HPDE6-E6E7 (cell line): ENCODE results near the gene WDR18.

ENCODE experiments used
- DNase-seq: peaks from one replicate; pipeline ENCODE4 v3.0.0; 2011; ENCODE audit warnings: missing footprints; ENCODE audit errors: extremely low spot score

The WDR18 gene, protein sequence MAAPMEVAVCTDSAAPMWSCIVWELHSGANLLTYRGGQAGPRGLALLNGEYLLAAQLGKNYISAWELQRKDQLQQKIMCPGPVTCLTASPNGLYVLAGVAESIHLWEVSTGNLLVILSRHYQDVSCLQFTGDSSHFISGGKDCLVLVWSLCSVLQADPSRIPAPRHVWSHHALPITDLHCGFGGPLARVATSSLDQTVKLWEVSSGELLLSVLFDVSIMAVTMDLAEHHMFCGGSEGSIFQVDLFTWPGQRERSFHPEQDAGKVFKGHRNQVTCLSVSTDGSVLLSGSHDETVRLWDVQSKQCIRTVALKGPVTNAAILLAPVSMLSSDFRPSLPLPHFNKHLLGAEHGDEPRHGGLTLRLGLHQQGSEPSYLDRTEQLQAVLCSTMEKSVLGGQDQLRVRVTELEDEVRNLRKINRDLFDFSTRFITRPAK

DNA sequence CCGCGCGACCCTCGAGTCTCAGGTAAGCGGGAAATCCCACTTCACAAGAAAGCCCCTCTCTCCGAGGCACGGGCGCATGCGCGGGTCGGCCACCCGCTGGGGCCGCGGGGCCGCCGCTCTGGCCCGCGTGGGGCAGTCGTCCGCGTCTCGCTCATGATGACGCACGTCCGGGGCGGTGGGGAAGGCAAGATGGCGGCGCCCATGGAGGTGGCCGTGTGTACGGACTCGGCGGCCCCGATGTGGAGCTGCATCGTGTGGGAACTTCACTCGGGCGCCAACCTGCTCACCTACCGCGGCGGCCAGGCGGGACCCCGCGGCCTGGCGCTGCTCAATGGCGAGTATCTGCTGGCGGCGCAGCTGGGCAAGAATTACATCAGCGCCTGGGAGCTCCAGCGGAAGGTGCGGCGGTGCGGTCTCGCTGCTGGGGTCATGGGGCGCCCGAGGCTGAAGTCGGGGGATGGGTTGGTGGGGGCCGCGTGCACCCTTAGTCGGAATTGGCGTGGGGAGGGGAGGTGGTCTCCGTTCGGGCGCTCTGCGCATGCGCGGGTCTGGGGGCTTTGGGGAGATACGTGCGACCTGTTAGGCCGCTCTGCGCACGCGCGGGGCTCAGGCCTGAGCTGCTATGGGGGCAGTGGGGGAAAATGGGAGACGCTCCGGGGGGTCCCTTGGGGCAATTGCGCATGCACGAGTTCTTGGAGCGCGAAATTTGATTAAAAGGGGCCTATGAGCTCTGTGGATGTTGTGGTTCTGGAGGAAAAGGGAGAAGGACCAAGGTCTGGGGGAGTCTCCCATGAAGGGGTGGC lies at the start of gene WDR18:
TSS of gene WDR18 (plus strand) at position 181 of the 803 bp plus-strand sequence. CDS start at position 190, 9 bp downstream.
- DNase-seq, result peak; percentile 97

DNA sequence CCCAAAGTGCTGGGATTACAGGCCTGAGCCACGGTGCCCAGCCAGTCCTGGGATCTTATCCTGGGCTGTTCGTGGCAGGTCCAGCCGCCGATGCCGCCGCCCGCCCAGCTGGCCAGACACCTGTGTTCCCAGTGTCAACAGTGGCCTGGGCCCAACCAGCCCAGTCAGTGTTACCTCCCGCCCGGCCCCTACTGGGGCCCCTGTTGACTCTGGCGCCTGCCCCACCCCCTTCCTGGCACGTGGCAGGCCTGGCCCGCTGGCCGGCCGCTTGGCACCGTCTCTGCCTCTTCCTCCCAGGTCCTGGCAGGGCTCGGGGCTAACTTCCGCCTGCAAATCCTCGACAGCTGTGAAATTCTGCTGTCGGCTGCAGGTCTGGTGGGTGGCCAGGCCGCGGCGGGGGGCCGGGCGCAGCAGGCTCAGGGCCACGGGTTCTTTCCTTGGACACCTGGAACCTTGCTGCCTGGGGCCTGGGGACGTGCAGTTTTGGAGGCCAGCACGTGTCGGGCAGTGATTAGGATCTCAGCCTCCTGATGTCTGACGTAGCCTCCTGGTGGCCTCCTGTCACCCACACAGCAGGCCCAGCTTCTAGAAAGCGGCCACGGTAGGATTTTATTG lies 49.2 kb upstream of the WDR18 start:
- no peak for DNase-seq

DNA sequence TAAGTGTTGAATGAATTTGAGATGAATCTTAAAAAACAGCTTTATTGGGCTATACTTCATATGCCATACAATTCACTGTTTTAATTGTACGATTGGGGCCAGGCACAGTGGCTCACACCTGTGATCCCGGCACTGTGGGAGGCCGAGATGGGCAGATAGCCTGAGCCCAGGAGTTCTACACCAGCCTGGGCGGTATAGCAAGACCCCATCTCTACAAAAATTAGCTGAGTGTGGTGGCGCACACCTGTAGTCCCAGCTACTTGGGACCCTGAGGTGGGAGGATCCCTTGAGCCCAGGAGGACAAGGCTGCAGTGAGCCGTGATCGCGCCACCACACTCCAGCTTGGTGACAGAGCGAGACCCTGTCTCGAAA lies 48.0 kb upstream of the WDR18 start:
- no peak for DNase-seq

DNA sequence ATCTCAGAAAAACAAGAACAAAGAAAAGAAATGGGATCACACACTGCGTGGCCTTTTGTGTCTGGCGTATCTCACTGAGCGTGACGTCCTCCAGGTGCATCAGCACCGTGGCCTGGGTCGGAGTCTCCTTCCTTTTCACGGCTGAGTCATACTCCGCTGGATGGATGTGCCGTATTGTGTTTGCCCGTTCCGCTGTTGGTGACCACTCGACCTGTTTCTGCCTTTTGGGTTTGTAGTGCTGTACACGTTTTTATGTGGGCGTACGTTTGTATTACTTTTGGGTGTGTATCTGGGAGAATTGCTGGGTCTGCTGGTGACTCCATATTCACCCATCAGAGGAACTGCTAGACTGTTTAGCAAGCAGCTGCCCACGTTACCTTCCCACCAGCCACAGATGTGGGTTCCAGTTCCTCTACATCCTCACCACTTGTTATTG lies 46.9 kb upstream of the WDR18 start:
- DNase-seq, result no peak

DNA sequence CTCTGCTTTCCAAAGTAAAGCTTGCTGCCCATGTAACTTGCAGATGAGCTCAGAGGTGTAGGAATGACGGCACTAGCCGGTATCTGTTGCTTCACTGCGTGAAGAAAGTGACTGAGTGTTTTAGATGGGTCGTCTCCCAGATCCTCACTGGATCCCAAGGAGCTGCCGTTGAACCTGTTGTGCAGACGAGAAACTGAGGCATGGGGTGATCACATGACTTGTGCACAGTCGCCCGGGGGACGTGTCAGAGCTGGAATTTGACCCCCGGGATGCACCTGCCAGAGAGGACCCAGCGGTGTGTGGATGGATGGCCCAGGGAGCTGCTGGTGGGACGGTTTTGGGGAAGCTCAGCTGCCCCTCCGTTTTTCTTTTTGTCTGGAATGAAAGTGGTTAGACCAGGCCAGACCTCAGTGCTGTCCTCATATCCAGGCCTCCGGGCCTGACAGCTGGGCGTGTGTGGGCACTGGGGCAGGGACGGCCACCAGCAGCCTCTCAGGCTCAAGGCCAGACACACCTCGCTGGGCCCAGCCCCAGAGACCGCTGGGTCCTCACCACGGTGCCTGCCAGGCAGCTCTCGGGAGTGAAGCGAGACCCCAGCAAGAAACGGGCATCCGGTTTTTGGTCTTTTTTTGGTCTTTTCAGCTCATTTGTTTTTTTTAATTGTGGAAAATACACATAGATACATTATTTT lies 45.8 kb upstream of the WDR18 start:
- DNase-seq, result no peak

DNA sequence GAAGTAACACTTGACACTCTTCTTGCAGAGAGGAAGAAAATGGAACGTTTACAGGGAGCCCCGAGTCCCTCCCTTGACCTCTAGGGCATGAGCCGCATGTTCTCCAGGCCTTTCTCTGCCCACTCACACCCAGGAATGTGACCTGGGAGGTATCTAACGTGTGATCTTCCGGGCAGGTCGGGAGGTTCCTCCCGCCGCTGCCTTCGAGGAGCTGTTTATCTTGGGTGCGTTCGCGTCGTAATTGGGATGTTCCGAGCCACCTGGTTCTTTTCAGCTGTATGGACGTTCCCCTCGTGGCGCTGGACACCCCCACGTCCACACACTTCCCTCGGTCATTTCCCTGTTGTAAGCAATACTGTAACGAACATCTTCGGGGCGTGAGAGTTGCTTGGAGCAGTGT lies 44.7 kb upstream of the WDR18 start:
- DNase-seq, result no peak

DNA sequence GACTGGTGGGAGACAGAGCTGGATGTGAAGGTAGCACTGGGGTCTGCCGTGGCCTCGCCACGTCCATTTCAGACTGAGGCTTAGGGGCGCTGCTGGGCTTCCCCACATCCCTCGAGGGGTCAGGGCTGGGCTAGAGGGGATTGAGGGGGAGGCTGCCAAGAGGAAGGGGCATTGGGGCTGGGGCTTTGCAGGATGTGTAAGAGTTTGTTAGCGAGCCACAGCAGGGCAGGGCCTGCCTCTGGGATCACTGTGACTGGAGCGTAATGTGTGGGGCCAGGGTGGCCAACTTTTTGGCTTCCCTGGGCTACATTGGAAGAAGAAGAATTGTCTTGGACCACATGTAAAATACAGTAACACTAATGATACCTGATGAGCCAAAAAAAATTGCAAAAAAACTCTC lies 44.2 kb upstream of the WDR18 start:
- DNase-seq, result no peak

DNA sequence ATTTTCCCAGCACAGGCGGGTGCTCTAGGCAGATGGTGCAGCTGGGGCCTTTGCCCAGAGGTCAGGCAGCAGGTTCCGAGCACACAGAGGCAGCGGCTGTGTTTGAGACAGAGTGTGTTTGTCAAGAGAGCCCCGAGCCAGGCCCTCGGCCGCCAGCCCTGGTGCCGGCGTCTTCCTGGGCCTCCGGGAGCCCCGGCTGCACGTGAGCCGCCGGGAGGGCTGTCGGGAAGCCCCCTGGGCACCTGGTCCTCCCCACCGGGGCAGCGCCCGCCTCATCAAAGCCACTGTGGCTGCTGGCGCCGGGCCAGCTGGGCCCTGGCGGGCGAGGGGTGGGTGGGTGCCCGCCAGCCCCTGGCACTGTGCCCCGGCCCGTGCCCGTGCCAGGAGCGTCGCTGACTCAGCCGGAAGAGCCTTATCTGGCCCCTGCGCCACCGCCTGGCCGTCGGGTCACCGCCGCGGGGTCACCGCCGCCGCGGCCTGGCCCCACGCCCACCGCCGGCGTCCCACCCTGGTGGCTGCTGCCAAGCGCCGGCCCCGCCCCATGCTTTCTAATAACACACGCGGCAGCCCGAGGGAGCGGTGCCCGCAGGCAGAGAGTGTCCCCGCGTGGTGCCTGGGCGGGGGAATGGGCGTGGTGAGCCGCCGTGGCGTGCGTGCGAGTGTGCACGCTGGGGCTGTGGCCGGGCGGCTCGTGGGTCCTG lies 43.4 kb upstream of the WDR18 start:
- DNase-seq, result peak; percentile 61

DNA sequence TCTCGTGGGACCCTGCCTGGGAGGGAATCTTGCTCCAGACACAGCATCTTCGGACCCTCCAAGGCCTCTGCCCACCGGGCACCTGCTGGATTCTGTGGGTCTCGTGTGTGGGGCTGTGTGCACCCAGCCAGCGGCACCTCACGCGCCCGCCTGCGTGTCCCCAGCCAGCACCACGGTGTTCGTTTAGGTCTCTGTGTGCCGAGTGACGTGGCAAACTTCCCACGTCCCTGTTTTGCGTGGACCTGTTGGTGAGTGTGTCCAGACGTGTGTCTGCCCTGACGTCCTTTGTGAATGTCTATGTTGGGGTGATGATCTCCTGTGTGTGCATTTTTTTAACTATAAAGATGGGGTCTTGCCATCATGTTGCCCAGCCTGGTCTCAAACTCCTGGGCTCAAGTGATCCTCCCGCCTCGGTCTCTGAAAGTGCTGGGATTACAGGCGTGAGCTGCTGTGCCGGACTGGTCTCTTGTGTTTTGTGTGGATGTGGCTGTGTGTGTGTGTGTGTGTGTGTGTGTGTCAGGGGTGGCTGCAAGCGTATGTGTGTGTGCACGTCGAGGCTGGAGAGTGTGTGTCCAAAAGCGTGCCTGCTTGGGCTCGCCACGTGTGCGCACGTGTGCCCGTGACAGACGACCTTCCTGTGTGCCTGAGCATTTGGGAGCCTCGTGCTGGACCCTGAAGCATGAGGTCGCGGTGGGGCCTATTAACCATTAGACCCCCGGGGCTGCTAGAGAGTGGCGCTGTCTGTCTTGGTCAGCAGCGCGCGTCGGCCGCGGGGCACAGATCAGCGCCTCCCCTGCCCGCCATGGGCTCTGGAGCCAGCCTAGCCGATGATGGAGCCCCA lies 42.6 kb upstream of the WDR18 start:
- DNase-seq, result no peak

DNA sequence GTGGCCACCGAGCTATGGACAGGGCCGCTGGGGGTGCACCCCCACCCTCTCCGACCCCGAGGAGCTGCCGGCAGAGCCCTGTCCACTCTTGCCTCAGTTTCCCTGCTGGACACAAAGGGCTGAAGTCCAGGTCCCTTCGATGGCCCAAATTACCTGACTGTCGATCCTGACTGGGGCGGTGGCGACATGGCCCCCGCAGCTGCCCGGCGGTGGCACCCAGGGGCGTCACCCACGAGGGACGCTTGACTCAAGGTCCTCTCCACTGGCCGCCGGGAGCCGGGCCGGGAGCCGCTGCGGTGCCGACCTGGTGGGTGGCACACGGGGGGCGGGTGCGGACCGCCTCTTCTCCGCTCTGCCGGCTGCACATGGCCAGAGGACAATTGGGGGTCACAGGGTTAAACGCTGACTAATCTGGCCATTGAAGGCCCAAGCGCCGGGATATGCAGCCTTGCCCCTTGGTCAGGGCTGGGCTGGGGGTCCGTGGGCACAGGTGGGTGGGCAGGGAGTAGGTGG lies 42.0 kb upstream of the WDR18 start:
- DNase-seq, result no peak

DNA sequence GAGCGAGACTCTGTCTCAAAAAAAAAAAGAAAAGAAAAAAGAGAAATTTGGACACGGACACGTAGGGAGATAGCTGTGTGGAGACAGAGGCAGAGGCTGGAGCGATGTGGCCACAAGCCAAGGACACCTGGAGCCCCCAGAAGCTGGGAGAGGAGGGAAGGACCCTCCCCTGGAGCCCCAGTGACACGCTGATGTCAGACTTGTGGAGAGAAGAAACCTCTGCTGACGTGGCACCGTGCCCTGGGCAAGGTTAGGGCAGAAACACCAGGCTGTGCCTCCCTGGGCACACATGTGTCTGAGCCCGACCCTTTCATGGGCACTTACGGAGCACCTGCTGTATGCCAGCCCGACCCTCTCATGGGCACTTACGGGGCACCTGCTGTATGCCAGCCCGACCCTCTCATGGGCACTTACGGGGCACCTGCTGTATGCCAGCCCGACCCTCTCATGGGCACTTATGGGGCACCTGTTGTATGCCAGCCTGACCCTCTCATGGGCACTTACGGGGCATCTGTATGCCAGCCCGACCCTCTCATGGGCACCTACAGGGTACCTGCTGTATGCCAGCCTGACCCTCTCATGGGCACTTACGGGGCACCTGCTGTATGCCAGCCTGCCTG lies 40.5 kb upstream of the WDR18 start:
- no peak for DNase-seq

DNA sequence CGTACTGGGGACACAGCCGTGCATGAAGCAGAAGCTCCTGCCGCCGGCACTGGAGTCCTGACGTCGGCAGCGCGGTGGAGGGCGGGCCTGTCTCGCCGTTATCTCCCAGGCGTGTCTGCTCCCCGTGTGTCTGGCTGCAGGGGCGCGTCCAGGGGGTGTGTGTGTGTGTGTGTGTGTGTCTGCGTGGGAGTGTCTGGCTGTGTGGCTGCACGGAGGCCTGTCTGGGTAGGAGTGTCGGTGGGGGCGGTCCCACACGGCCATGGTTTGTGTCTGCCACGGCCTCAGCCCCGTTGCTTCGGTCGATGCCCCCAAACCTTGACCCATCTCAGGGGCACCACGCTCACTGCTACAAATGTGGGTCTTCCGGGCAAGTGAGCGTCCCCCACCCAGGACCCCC lies 40.0 kb upstream of the WDR18 start:
- no peak for DNase-seq

DNA sequence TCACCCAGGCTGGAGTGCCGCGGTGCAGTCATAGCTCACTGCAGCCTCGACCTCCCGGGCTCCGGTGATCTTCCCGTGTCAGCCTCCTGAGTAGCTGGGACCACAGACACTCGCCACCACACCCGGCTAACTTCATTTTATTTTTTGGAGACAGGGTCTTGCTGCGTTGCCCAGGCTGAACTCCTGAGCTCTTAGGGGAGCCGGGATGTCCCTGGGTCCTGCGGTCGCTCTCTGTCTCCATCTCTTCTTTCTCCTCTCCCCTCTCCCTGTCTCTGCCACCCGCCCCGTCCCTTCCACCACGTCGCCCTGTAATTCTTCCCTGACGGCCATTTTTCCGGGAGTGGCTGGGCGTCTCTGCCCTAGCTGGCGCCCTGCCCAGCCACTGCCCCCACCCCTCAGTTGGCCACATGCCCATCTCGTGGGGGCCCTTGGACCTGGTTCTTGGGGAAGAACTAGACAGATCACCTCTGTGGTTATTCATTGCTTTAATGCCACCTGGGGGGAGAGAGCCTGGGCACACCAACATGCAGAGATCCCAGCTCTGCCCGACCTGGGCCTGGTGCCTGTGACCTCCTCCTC lies 39.4 kb upstream of the WDR18 start:
- no peak for DNase-seq

DNA sequence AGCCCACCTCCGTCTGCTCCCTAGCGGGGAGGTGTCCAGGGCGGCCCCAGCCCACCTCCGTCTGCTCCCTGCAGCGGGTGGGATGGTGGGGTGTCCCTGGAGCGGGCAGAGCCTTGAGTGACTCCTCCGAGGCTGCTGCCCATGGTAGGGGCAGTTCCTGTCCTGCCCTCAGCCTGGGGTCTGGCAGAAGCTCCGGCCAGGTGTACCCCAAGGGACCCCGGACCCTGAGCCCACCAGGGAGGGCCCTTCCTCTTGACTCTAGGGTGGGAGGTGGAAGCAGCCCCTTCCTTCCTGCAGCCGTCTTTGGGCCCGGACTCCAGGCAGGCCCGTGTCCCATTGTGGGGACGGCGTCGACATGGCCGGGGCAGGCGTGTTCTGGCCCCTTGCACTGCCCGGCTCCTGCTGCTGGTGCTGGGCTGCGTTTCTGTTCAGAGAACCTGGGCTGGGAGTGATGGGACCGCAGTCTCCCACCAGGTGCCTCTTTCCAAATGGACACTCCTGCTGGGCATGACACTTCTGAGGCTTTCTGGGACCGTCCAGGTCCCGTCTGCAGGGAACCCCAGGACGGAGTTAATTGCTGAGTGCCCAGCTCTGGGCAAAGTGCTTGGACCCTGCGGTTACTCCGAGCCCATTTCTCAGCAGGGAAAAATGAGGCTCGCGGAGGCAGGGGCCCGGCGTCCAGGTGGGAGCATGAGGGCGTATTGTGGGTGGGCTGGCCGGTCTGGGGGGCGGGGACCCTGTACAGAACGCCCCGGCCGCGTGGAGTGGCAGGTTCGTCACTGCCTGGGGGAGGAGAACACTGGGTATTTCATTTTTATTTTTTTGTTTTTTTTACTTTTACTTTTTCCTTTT lies 38.5 kb upstream of the WDR18 start:
- no peak for DNase-seq

DNA sequence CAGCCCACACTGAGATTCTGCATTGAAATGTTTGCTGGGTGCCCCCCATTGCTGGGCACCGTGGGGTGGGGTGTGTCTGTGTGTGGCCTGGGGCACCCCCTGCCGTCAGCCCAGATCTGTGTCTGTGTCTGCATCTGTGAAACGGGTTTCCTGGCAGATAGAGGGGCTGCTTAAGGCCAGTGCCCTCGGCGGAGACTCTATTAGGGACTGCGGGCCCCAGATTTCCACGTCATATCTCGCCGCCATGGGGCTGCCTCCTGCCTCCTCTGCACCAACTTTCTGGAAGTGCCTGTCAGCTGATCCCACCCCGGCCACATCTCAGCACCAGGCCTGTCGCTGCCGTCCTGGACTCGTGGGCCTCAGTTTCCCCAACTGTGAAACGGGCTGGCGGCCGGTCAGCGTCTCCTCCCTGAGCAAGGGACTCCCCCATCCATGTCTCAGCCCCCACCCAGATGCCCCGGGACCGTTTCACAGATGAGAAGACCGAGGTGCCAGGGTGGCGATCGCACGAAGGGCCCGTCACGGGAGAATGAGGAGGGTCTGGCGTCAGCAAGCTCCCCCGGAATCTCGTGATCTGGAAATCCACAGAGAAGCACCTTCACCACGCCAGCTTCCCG lies 36.9 kb upstream of the WDR18 start:
- DNase-seq, result no peak

DNA sequence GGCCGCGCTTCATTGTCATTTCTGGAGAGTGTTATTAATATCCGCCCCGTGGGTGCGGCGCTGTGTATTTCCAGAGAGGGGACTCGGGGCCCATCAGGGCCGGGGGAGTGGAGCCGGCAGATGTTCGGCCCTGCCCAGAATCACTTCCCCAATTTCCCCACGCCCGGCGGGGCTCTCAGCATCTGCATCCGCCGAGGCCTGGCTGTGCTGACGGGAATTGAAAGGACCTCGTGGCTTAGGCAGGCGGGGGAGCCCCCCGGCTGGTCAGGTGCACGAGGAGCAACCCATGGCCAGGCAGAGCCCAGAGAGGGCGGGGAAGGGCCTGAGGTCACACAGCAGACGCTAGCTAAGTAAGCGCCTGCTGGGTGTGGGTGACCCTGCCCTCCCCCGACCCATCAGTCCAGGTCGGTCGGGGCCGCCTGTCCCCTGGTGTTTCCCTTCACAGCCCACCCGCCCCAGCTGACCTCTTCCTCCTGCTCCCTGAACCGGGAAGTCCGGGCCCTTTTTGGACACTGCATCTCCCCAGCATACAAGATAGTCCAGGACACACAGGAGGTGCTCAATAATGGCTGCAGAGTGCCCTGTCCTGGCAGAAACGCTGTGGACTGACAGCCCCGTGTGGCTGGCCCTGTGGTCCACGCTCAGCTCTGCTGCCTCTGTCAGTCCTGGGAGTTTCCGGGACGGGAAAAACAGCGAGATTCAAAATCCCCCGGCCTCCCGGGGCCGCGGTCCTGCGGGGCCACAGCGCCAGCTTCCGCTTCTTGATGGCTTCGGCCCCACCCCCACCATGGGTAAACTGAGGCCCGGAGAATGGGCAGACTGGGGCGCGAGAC lies 36.2 kb upstream of the WDR18 start:
- no peak for DNase-seq

DNA sequence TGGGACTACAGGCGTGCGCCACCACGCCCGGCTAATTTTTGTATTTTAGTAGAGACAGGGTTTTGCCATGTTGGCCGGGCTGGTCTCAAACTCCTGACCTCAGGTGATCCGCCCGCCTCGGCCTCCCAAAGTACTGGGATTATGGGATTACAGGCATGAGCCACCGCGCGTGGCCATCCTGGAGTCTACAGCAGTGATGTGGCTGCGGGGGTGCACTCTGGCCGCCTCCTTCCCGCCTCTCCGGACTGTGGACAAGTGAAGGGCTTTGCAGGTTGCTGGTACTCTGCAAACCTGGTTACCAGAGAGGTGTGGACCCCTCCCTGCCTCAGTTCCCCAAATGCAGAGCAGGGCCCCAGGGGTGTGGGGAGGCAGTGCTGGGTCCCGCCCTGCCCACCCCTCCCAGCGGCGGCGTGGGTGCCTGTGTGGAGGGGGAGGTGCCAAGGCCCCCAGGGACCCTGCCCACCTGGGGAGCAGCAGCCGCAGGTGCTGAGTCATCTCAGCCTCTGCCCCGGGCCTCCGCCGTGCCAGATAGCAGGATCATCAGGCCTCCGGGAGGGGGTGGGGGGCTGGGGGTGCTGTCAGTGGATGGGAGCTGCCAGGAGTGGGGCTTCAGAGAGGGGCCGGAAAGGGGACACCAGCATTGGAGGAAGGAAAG lies 35.2 kb upstream of the WDR18 start:
- no peak for DNase-seq
